ENCODE data around the gene HOXA11.

Gene HOXA11

GRCh38 chr7:27205325-27206280 is 20.6 kb upstream of the HOXA11 start:
- DNase-seq: no peak

GRCh38 chr7:27204851-27205322 is 19.9 kb upstream of the HOXA11 start:
- DNase-seq: no peak

- no peak for DNase-seq
Measured at GRCh38 chr7:27203964-27204594, 19.0 kb upstream of the HOXA11 start.

GRCh38 chr7:27203365-27203953 is 18.4 kb upstream of the HOXA11 start:
- no peak for DNase-seq

- no peak for DNase-seq
Measured at GRCh38 chr7:27202862-27203134, 17.8 kb upstream of the HOXA11 start.

- DNase-seq: no peak
Measured at GRCh38 chr7:27202018-27202861, 17.2 kb upstream of the HOXA11 start.

- DNase-seq: no peak
Measured at GRCh38 chr7:27201580-27202017, 16.6 kb upstream of the HOXA11 start.

GRCh38 chr7:27200761-27201579 is 15.9 kb upstream of the HOXA11 start:
- DNase-seq: no peak

GRCh38 chr7:27199849-27200760 is 15.1 kb upstream of the HOXA11 start, which contains the start of gene HOXA13:
Gene HOXA13, minus strand, starts transcription at chr7:27200091. Its CDS starts 14 bp downstream, at chr7:27200077.
- no peak for DNase-seq

- no peak for DNase-seq
Measured at GRCh38 chr7:27198871-27199801, 14.1 kb upstream of the HOXA11 start.

GRCh38 chr7:27198138-27198841 is 13.3 kb upstream of the HOXA11 start:
- DNase-seq: no peak

- DNase-seq: no peak
Measured at GRCh38 chr7:27197137-27198042, 12.4 kb upstream of the HOXA11 start.

GRCh38 chr7:27196287-27196767 is 11.3 kb upstream of the HOXA11 start:
- peak; percentile 75 for DNase-seq

- DNase-seq: no peak
Measured at GRCh38 chr7:27194686-27195379, 9.8 kb upstream of the HOXA11 start.

GRCh38 chr7:27194002-27194352 is 8.9 kb upstream of the HOXA11 start:
- DNase-seq: no peak

- no peak for DNase-seq
Measured at GRCh38 chr7:27193335-27194001, 8.4 kb upstream of the HOXA11 start.
